HG03521 (cell line): ENCODE measurements around the gene ASTN2.

Source experiments
- ATAC-seq: cut with Tn5 transposase; IDR thresholded peaks from one replicate; pipeline ENCODE4 v1.9.1; 2021; ENCODE audit warnings: mild to moderate bottlenecking, moderate library complexity; ENCODE audit not compliant: unreplicated experiment

The ASTN2 gene

GRCh38 chr9:117414906-117415331 is at the start of gene ASTN2:
TSS of gene ASTN2 (minus strand) at chr9:117415057. CDS start at chr9:117414938, 119 bp downstream.
- no peak for ATAC-seq

- ATAC-seq = no peak
Observed at GRCh38 chr9:117462861-117463260, 48.0 kb upstream of the ASTN2 start.

- no peak for ATAC-seq
Observed at GRCh38 chr9:117461386-117461785, 46.5 kb upstream of the ASTN2 start.

- ATAC-seq = no peak
Observed at GRCh38 chr9:117460743-117461142, 45.9 kb upstream of the ASTN2 start.

- ATAC-seq = no peak
Observed at GRCh38 chr9:117459913-117460312, 45.1 kb upstream of the ASTN2 start.

GRCh38 chr9:117458066-117458465 is 43.2 kb upstream of the ASTN2 start:
- no peak for ATAC-seq

- no peak for ATAC-seq
Observed at GRCh38 chr9:117454711-117455110, 39.9 kb upstream of the ASTN2 start.

- ATAC-seq = no peak
Observed at GRCh38 chr9:117453737-117454136, 38.9 kb upstream of the ASTN2 start.

- ATAC-seq = no peak
Observed at GRCh38 chr9:117451311-117451710, 36.5 kb upstream of the ASTN2 start.

- ATAC-seq = no peak
Observed at GRCh38 chr9:117448066-117448465, 33.2 kb upstream of the ASTN2 start.

- ATAC-seq = no peak
Observed at GRCh38 chr9:117445631-117446030, 30.8 kb upstream of the ASTN2 start.

- ATAC-seq = no peak
Observed at GRCh38 chr9:117444501-117444900, 29.6 kb upstream of the ASTN2 start.

- ATAC-seq = no peak
Observed at GRCh38 chr9:117437283-117437682, 22.4 kb upstream of the ASTN2 start.

GRCh38 chr9:117435630-117436261 is 20.9 kb upstream of the ASTN2 start:
- no peak for ATAC-seq

- no peak for ATAC-seq
Observed at GRCh38 chr9:117434566-117434965, 19.7 kb upstream of the ASTN2 start.

- ATAC-seq = no peak
Observed at GRCh38 chr9:117430813-117431212, 16.0 kb upstream of the ASTN2 start.

GRCh38 chr9:117427357-117427913 is 12.6 kb upstream of the ASTN2 start:
- ATAC-seq = no peak

GRCh38 chr9:117425566-117425965 is 10.7 kb upstream of the ASTN2 start:
- no peak for ATAC-seq

GRCh38 chr9:117424291-117424690 is 9.4 kb upstream of the ASTN2 start:
- ATAC-seq = no peak

- ATAC-seq = no peak
Observed at GRCh38 chr9:117418111-117418510, 3.3 kb upstream of the ASTN2 start.

- ATAC-seq = no peak
Observed at GRCh38 chr9:117416856-117417255, 2.0 kb upstream of the ASTN2 start.

GRCh38 chr9:117415358-117415914 is 579 bp upstream of the ASTN2 start:
- no peak for ATAC-seq
